Neural cell (in vitro differentiated cells): ENCODE measurements around the gene NTN3. TPM values are rescaled to one million over a fixed set of nuclear protein-coding genes. Genes with fewer than 3 reads are reported as not detected.

ENCODE experiments used
- H2AFZ ChIP-seq: fragments of 200-600, 300-800 bp; sonication (generic), shearing (Covaris generic); 2 replicates; pipeline ENCODE4 v1.6.0; 2014; ENCODE audit warnings: low read depth, mild to moderate bottlenecking, antibody characterized with exemption, low read length, moderate library complexity
- H3F3A ChIP-seq: fragments of 200-600 bp; shearing (Covaris generic); 2 replicates; pipeline ENCODE4 v1.6.1; 2016; ENCODE audit warnings: mild to moderate bottlenecking, moderate library complexity, mixed read lengths, antibody characterized with exemption, low read length; ENCODE audit not compliant: insufficient read depth, poor library complexity, severe bottlenecking
- H3K27ac ChIP-seq: fragments of 200-600, 300-800 bp; sonication (generic), shearing (Covaris generic); 2 replicates; pipeline ENCODE4 v1.5.1; 2014; ENCODE audit warnings: mild to moderate bottlenecking, low read length, moderate library complexity
- H3K27me3 ChIP-seq: fragments of 300-800, 200-600 bp; sonication (generic), shearing (Covaris generic); 2 replicates; pipeline ENCODE4 v1.6.0; 2014; ENCODE audit warnings: mild to moderate bottlenecking, low read depth, low read length, moderate library complexity; ENCODE audit not compliant: insufficient read depth
- H3K36me3 ChIP-seq: fragments of 300-800, 200-600 bp; sonication (generic), shearing (Covaris generic); 2 replicates; pipeline ENCODE4 v1.5.1; 2014; ENCODE audit warnings: mild to moderate bottlenecking, antibody characterized with exemption, low read length, moderate library complexity; ENCODE audit not compliant: insufficient read depth
- H3K4me2 ChIP-seq: fragments of 300-800, 200-600 bp; sonication (generic), shearing (Covaris generic); 2 replicates; pipeline ENCODE4 v1.6.0; 2014; ENCODE audit warnings: mild to moderate bottlenecking, low read length
- H3K4me3 ChIP-seq: fragments of 300-800, 200-600 bp; sonication (generic), shearing (Covaris generic); 2 replicates; pipeline ENCODE4 v1.5.1; 2014; ENCODE audit warnings: mild to moderate bottlenecking, low read length, moderate library complexity
- H3K79me2 ChIP-seq: fragments of 200-600 bp; shearing (Covaris generic); replicated peaks from 2 replicates; pipeline ENCODE4 v1.6.0; 2014; ENCODE audit warnings: mild to moderate bottlenecking, low read length, moderate library complexity; ENCODE audit not compliant: insufficient read depth
- H3K9ac ChIP-seq: fragments of 300-800, 200-600 bp; sonication (generic), shearing (Covaris generic); 2 replicates; pipeline ENCODE4 v1.6.1; 2016; ENCODE audit warnings: mild to moderate bottlenecking, low read length, mixed read lengths
- H3K9me2 ChIP-seq: fragments of 200-600 bp; shearing (Covaris generic); 2 replicates; pipeline ENCODE4 v1.6.1; 2016; ENCODE audit warnings: mild to moderate bottlenecking, low read length, mixed read lengths; ENCODE audit not compliant: insufficient read depth
- H3K9me3 ChIP-seq: fragments of 200-600, 300-800 bp; sonication (generic), shearing (Covaris generic); 2 replicates; pipeline ENCODE4 v1.6.1; 2016; ENCODE audit warnings: mild to moderate bottlenecking, mixed run types, low read length, moderate library complexity, mixed read lengths
- H4K20me1 ChIP-seq: fragments of 200-600 bp; shearing (Covaris generic); 2 replicates; pipeline ENCODE4 v1.6.1; 2016; ENCODE audit warnings: mild to moderate bottlenecking, mixed run types; ENCODE audit not compliant: insufficient read depth
- EP300 ChIP-seq: fragments of 450-650 bp; conservative IDR thresholded peaks from 2 replicates; pipeline ENCODE4 v1.6.1; 2014; ENCODE audit warnings: antibody characterized with exemption, mild to moderate bottlenecking, moderate library complexity; ENCODE audit not compliant: poor library complexity, severe bottlenecking
- EZH2 ChIP-seq: fragments of 200-600, 300-800 bp; shearing (Covaris generic), sonication (generic); IDR thresholded peaks from 2 replicates; pipeline ENCODE4 v1.6.1; 2014; ENCODE audit warnings: antibody characterized with exemption, low read length, borderline replicate concordance, mild to moderate bottlenecking; ENCODE audit not compliant: insufficient read depth, poor library complexity, severe bottlenecking
- MXI1 ChIP-seq: fragments of 450-650 bp; conservative IDR thresholded peaks from 2 replicates; pipeline ENCODE4 v1.6.1; 2014; ENCODE audit warnings: antibody characterized with exemption, mild to moderate bottlenecking; ENCODE audit not compliant: poor library complexity, severe bottlenecking
- POLR2AphosphoS5 ChIP-seq: IDR thresholded peaks from 2 replicates; pipeline ENCODE4 v1.6.1; 2012
- RAD21 ChIP-seq: fragments of 450-650 bp; conservative IDR thresholded peaks from 2 replicates; pipeline ENCODE4 v1.6.1; 2014; ENCODE audit warnings: antibody characterized with exemption, mild to moderate bottlenecking, moderate library complexity
- REST ChIP-seq: IDR thresholded peaks from 2 replicates; pipeline ENCODE4 v1.6.1; 2012; ENCODE audit warnings: borderline replicate concordance
- SMC3 ChIP-seq: fragments of 450-650 bp; conservative IDR thresholded peaks from 2 replicates; pipeline ENCODE4 v1.6.1; 2014; ENCODE audit warnings: antibody characterized with exemption, mild to moderate bottlenecking, moderate library complexity; ENCODE audit not compliant: poor library complexity
- TAF1 ChIP-seq: IDR thresholded peaks from 2 replicates; pipeline ENCODE4 v1.6.1; 2012; ENCODE audit warnings: low read depth
- polyA plus RNA-seq: library from polyadenylated mRNA; depleted of rRNA; stranded (reverse); fragments of >200 nt; gene quantifications from 2 replicates; pipeline ENCODE4 v1.2.3, GENCODE V29; 2014
- TF ChIP-seq, protein P1 (sequence below): fragments of 450-650 bp; IDR thresholded peaks from 2 replicates; pipeline ENCODE4 v1.5.1; 2014; ENCODE audit warnings: antibody characterized with exemption, mild to moderate bottlenecking, moderate library complexity; ENCODE audit not compliant: poor library complexity, severe bottlenecking

The NTN3 gene
- polyA plus RNA-seq, 1 donor from 2014 or later: 1.2 TPM

DNA sequence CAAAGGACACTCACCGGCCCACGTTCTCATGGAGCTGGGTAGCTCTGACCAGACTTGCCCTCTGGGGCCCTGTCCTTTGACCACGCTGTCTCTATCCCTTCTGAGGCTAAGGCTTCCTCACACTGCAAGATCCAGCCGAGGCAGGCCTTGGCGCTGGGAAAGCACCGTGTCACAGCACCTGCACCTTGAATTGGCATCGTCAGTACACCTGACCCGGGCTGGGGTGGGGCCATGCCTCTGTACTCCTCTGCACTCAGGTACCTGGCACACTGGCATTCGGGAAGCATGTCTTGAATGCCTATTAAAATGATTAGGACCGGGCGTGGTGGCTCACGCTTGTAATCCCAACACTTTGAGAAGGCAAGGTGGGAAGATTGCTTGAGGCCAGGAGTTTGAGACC, 9.9 kb downstream of the NTN3 start:
- no peaks in the 10 kb centered on the region for H3K36me3 ChIP-seq
- H3K4me3 ChIP-seq: no peak overlapping the region
- H3K9me2 ChIP-seq: no peaks in the 10 kb centered on the region
- H3K79me2 ChIP-seq: peaks cover 8% of the 10 kb centered on the region
- no peaks in the 10 kb centered on the region for H3F3A ChIP-seq
- no peak overlapping the region for H3K27ac ChIP-seq
- H3K4me2 ChIP-seq: no peak overlapping the region
- TF ChIP-seq POLR2AphosphoS5 (no peak), REST (no peak), MXI1 (no peak), TAF1 (no peak), EP300 (no peak), EZH2 (no peak), RAD21 (no peak), SMC3 (no peak)
- TF ChIP-seq, protein P1, sequence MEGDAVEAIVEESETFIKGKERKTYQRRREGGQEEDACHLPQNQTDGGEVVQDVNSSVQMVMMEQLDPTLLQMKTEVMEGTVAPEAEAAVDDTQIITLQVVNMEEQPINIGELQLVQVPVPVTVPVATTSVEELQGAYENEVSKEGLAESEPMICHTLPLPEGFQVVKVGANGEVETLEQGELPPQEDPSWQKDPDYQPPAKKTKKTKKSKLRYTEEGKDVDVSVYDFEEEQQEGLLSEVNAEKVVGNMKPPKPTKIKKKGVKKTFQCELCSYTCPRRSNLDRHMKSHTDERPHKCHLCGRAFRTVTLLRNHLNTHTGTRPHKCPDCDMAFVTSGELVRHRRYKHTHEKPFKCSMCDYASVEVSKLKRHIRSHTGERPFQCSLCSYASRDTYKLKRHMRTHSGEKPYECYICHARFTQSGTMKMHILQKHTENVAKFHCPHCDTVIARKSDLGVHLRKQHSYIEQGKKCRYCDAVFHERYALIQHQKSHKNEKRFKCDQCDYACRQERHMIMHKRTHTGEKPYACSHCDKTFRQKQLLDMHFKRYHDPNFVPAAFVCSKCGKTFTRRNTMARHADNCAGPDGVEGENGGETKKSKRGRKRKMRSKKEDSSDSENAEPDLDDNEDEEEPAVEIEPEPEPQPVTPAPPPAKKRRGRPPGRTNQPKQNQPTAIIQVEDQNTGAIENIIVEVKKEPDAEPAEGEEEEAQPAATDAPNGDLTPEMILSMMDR: no peak
- no peaks in the 10 kb centered on the region for H3K9me3 ChIP-seq
- no peaks in the 10 kb centered on the region for H3K27me3 ChIP-seq
- no peak overlapping the region for H3K9ac ChIP-seq
- H2AFZ ChIP-seq: no peak overlapping the region
- H4K20me1 ChIP-seq: no peaks in the 10 kb centered on the region

- no peaks in the 10 kb centered on the region for H3K36me3 ChIP-seq
- H3K27ac ChIP-seq: no peak overlapping the region
These were observed 10.6 kb downstream of the NTN3 start for GRCh38 chr16:2481676-2482075.

More at GRCh38 chr16:2481676-2482075, 10.6 kb downstream of the NTN3 start:
- H3K9ac ChIP-seq: no peak overlapping the region
- peaks cover 4% of the 10 kb centered on the region for H3K79me2 ChIP-seq
- no peaks in the 10 kb centered on the region for H3K27me3 ChIP-seq
- no peak overlapping the region for H3K4me3 ChIP-seq
- H3K4me2 ChIP-seq: no peak overlapping the region
- H4K20me1 ChIP-seq: no peaks in the 10 kb centered on the region
- H3K9me2 ChIP-seq: no peaks in the 10 kb centered on the region
- no peak for TF ChIP-seq RAD21
- no peak for TF ChIP-seq REST
- TF ChIP-seq TAF1: no peak
- no peak for TF ChIP-seq POLR2AphosphoS5
- no peak for TF ChIP-seq SMC3
- no peak for TF ChIP-seq EP300
- TF ChIP-seq MXI1: no peak
- TF ChIP-seq, protein P1: no peak
- no peak for TF ChIP-seq EZH2
- no peaks in the 10 kb centered on the region for H3K9me3 ChIP-seq
- no peak overlapping the region for H2AFZ ChIP-seq
- no peaks in the 10 kb centered on the region for H3F3A ChIP-seq
